ENCODE results near the gene DIP2C. TPM values are rescaled to one million over a fixed set of nuclear protein-coding genes. Genes with fewer than 3 reads are reported as not detected.

The DIP2C gene
- polyA plus RNA-seq, 3 donors: 0.11 TPM; not detected in 2

GRCh38 chr10:232061-232460 lies 457.4 kb downstream of the DIP2C start:
- Mint-ChIP-seq H3K27ac (no peak overlapping the region), H3K4me3 (no peak overlapping the region), H3K4me1 (no peaks in the 10 kb centered on the region), H3K9me3 (no peaks in the 10 kb centered on the region), H3K36me3 (peaks cover 7 to 15% of the 10 kb centered on the region in 2 donors), H3K27me3 (ENCODE audit: low read depth in 3 of 3) (no peaks in the 10 kb centered on the region)
- TF ChIP-seq, protein P1, sequence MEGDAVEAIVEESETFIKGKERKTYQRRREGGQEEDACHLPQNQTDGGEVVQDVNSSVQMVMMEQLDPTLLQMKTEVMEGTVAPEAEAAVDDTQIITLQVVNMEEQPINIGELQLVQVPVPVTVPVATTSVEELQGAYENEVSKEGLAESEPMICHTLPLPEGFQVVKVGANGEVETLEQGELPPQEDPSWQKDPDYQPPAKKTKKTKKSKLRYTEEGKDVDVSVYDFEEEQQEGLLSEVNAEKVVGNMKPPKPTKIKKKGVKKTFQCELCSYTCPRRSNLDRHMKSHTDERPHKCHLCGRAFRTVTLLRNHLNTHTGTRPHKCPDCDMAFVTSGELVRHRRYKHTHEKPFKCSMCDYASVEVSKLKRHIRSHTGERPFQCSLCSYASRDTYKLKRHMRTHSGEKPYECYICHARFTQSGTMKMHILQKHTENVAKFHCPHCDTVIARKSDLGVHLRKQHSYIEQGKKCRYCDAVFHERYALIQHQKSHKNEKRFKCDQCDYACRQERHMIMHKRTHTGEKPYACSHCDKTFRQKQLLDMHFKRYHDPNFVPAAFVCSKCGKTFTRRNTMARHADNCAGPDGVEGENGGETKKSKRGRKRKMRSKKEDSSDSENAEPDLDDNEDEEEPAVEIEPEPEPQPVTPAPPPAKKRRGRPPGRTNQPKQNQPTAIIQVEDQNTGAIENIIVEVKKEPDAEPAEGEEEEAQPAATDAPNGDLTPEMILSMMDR (IDR thresholded peaks at IDR 0.05): no peak
- H2AFZ ChIP-seq (ENCODE audit: insufficient read depth, low read depth, low read length, poor library complexity, severe bottlenecking): no peak overlapping the region
- H3K9ac ChIP-seq (ENCODE audit: insufficient read depth, low read length, poor library complexity, severe bottlenecking): no peak overlapping the region
- 100% methylated on average over 3 of the region's 3 CpGs for WGBS (ENCODE audit: insufficient coverage)
- no peaks in the 10 kb centered on the region for H3K27me3 ChIP-seq (ENCODE audit: control insufficient read depth in 2 of 2, insufficient read depth in 2 of 2, low read length in 2 of 2)
- intact Hi-C loops (cut with micrococcal nuclease): no loop called here
- no peaks in the 10 kb centered on the region for H3K4me1 ChIP-seq (ENCODE audit: control insufficient read depth in 1 of 2, insufficient read depth in 2 of 2, low read length in 2 of 2)
- H3K9me3 ChIP-seq (replicated peaks in 1 of 2; ENCODE audit: control insufficient read depth in 1 of 2, insufficient read depth in 1 of 2, low read length in 2 of 2): no peaks in the 10 kb centered on the region
- no peaks in the 10 kb centered on the region for H4K20me1 ChIP-seq (ENCODE audit: insufficient read depth, low read length)
- H3K4me3 ChIP-seq (replicated peaks in 1 of 3; ENCODE audit: low read depth in 2 of 3, low read length in 3 of 3): no peak overlapping the region
- H3K79me2 ChIP-seq (ENCODE audit: insufficient read depth, low read length): no peaks in the 10 kb centered on the region
- no peak overlapping the region for H3K4me2 ChIP-seq (replicated peaks; ENCODE audit: extremely low read depth, low read length, poor library complexity, severe bottlenecking)
- no peak overlapping the region for H3K27ac ChIP-seq (ENCODE audit: low read depth in 1 of 2, low read length in 2 of 2)
- peaks cover 0 to 5% of the 10 kb centered on the region in 2 donors for H3K36me3 ChIP-seq (replicated peaks in 1 of 2; ENCODE audit: control insufficient read depth in 1 of 2, insufficient read depth in 2 of 2, low read length in 2 of 2)
- DNase-seq: no peak

- no peaks in the 10 kb centered on the region for H3K27me3 ChIP-seq (ENCODE audit: control insufficient read depth in 2 of 2, insufficient read depth in 2 of 2, low read length in 2 of 2)
- Mint-ChIP-seq H3K4me1 (no peaks in the 10 kb centered on the region), H3K36me3 (peaks cover 4 to 12% of the 10 kb centered on the region in 2 donors), H3K9me3 (no peaks in the 10 kb centered on the region), H3K4me3 (no peak overlapping the region), H3K27me3 (ENCODE audit: low read depth in 3 of 3) (no peaks in the 10 kb centered on the region), H3K27ac (no peak overlapping the region)
- H3K4me1 ChIP-seq (ENCODE audit: control insufficient read depth in 1 of 2, insufficient read depth in 2 of 2, low read length in 2 of 2): no peaks in the 10 kb centered on the region
- no peaks in the 10 kb centered on the region for H4K20me1 ChIP-seq (ENCODE audit: insufficient read depth, low read length)
- no peak overlapping the region for H2AFZ ChIP-seq (ENCODE audit: insufficient read depth, low read depth, low read length, poor library complexity, severe bottlenecking)
- intact Hi-C loops (cut with micrococcal nuclease): no loop called here
- H3K9ac ChIP-seq (ENCODE audit: insufficient read depth, low read length, poor library complexity, severe bottlenecking): no peak overlapping the region
- no peak overlapping the region for H3K27ac ChIP-seq (ENCODE audit: low read depth in 1 of 2, low read length in 2 of 2)
- H3K79me2 ChIP-seq (ENCODE audit: insufficient read depth, low read length): no peaks in the 10 kb centered on the region
- DNase-seq: no peak
- TF ChIP-seq, protein P1 (IDR thresholded peaks at IDR 0.05): peak; percentile 26
- H3K9me3 ChIP-seq (replicated peaks in 1 of 2; ENCODE audit: control insufficient read depth in 1 of 2, insufficient read depth in 1 of 2, low read length in 2 of 2): no peaks in the 10 kb centered on the region
- no peaks in the 10 kb centered on the region for H3K36me3 ChIP-seq (replicated peaks in 1 of 2; ENCODE audit: control insufficient read depth in 1 of 2, insufficient read depth in 2 of 2, low read length in 2 of 2)
- no peak overlapping the region for H3K4me3 ChIP-seq (replicated peaks in 1 of 3; ENCODE audit: low read depth in 2 of 3, low read length in 3 of 3)
- H3K4me2 ChIP-seq (replicated peaks; ENCODE audit: extremely low read depth, low read length, poor library complexity, severe bottlenecking): no peak overlapping the region
- 100% methylated on average over 3 of the region's 9 CpGs for WGBS (ENCODE audit: insufficient coverage)
These were observed 458.7 kb downstream of the DIP2C start for GRCh38 chr10:230758-231157.

All from CD14-positive monocyte (primary cell).